ES-I3 (cell line): ENCODE results near the gene PATJ.
"Not testable (repeated sequence)": the region's sequence is repeated elsewhere in the genome, so short reads cannot be mapped to it uniquely, and the experiment has no call there.

ENCODE experiments used
- H3K36me3 ChIP-seq: 2 replicates; pipeline ENCODE4 v1.6.1; 2013; ENCODE audit warnings: mild to moderate bottlenecking, low read length, control low read depth, moderate library complexity; ENCODE audit not compliant: insufficient read depth
- H3K4me1 ChIP-seq: 2 replicates; pipeline ENCODE4 v1.6.1; 2013; ENCODE audit warnings: mild to moderate bottlenecking, control low read depth, low read length; ENCODE audit not compliant: insufficient read depth
- H3K9ac ChIP-seq: 2 replicates; pipeline ENCODE4 v1.6.1; 2013; ENCODE audit warnings: low read depth, mild to moderate bottlenecking, low read length, moderate library complexity
- H3K9me3 ChIP-seq: 2 replicates; pipeline ENCODE4 v1.6.1; 2013; ENCODE audit warnings: mild to moderate bottlenecking, low read length, moderate library complexity; ENCODE audit not compliant: control insufficient read depth, insufficient read depth

Gene PATJ

GRCh38 chr1:61948685-61949084 is 206.4 kb downstream of the PATJ start:
- H3K4me1 ChIP-seq, result peaks cover 29% of the 10 kb centered on the region
- H3K9me3 ChIP-seq, H3K9ac ChIP-seq, H3K36me3 ChIP-seq: not testable (repeated sequence)

GRCh38 chr1:61950418-61950817 is 208.1 kb downstream of the PATJ start:
- Histone ChIP-seq H3K36me3 (no peaks in the 10 kb centered on the region), H3K9me3 (no peaks in the 10 kb centered on the region), H3K4me1 (peaks cover 30% of the 10 kb centered on the region), H3K9ac (no peak overlapping the region)

GRCh38 chr1:61951731-61952580 is 209.7 kb downstream of the PATJ start:
- Histone ChIP-seq H3K9ac (peak overlapping the region; percentile 3; the same call in 1 of the 2 replicates), H3K4me1 (peaks cover 38% of the 10 kb centered on the region), H3K9me3 (no peaks in the 10 kb centered on the region), H3K36me3 (no peaks in the 10 kb centered on the region)

GRCh38 chr1:61952675-61953074 is 210.4 kb downstream of the PATJ start:
- Histone ChIP-seq H3K36me3 (no peaks in the 10 kb centered on the region), H3K9me3 (no peaks in the 10 kb centered on the region), H3K4me1 (peaks cover 43% of the 10 kb centered on the region), H3K9ac (no peak overlapping the region)

GRCh38 chr1:61953076-61953789 is 211.0 kb downstream of the PATJ start:
- H3K4me1 ChIP-seq, result peaks cover 44% of the 10 kb centered on the region
- no peaks in the 10 kb centered on the region for H3K36me3 ChIP-seq
- no peak overlapping the region for H3K9ac ChIP-seq
- no peaks in the 10 kb centered on the region for H3K9me3 ChIP-seq

GRCh38 chr1:61953790-61954150 is 211.5 kb downstream of the PATJ start:
- Histone ChIP-seq H3K9me3 (no peaks in the 10 kb centered on the region), H3K36me3 (no peaks in the 10 kb centered on the region), H3K4me1 (peaks cover 44% of the 10 kb centered on the region), H3K9ac (no peak overlapping the region)

GRCh38 chr1:61955261-61955660 is 213.0 kb downstream of the PATJ start:
- H3K36me3 ChIP-seq, result no peaks in the 10 kb centered on the region
- H3K4me1 ChIP-seq, result peaks cover 44% of the 10 kb centered on the region
- no peaks in the 10 kb centered on the region for H3K9me3 ChIP-seq
- H3K9ac ChIP-seq, result no peak overlapping the region

GRCh38 chr1:61956016-61956645 is 213.9 kb downstream of the PATJ start:
- Histone ChIP-seq H3K4me1 (peaks cover 39% of the 10 kb centered on the region), H3K9me3 (no peaks in the 10 kb centered on the region)

GRCh38 chr1:61956784-61957183 is 214.5 kb downstream of the PATJ start:
- no peak overlapping the region for H3K9ac ChIP-seq
- no peaks in the 10 kb centered on the region for H3K9me3 ChIP-seq
- H3K36me3 ChIP-seq, result no peaks in the 10 kb centered on the region
- H3K4me1 ChIP-seq, result peaks cover 33% of the 10 kb centered on the region

More at GRCh38 chr1:61956016-61956645, 213.9 kb downstream of the PATJ start:
- Histone ChIP-seq H3K36me3 (no peaks in the 10 kb centered on the region), H3K9ac (no peak overlapping the region)

GRCh38 chr1:61961009-61961408 is 218.7 kb downstream of the PATJ start:
- Histone ChIP-seq H3K9me3 (no peaks in the 10 kb centered on the region), H3K4me1 (peaks cover 13% of the 10 kb centered on the region), H3K36me3 (no peaks in the 10 kb centered on the region), H3K9ac (no peak overlapping the region)

- H3K9me3 ChIP-seq, result no peaks in the 10 kb centered on the region
- H3K36me3 ChIP-seq, result no peaks in the 10 kb centered on the region
- H3K4me1 ChIP-seq, result peaks cover 2% of the 10 kb centered on the region; the same call in 1 of the 2 replicates
- no peak overlapping the region for H3K9ac ChIP-seq
These were observed 220.4 kb downstream of the PATJ start for GRCh38 chr1:61962631-61963030.

GRCh38 chr1:61966450-61967225 is 224.4 kb downstream of the PATJ start:
- not testable (repeated sequence) for H3K36me3 ChIP-seq, H3K9me3 ChIP-seq, H3K4me1 ChIP-seq, H3K9ac ChIP-seq

- Histone ChIP-seq H3K36me3 (no peaks in the 10 kb centered on the region), H3K9me3 (no peaks in the 10 kb centered on the region), H3K9ac (no peak overlapping the region), H3K4me1 (no peaks in the 10 kb centered on the region)
These were observed 225.5 kb downstream of the PATJ start for GRCh38 chr1:61967750-61968149.

- H3K9ac ChIP-seq, result no peak overlapping the region
- H3K4me1 ChIP-seq, result no peaks in the 10 kb centered on the region
- H3K36me3 ChIP-seq, result no peaks in the 10 kb centered on the region
- no peaks in the 10 kb centered on the region for H3K9me3 ChIP-seq
These were observed 226.6 kb downstream of the PATJ start for GRCh38 chr1:61968869-61969268.
